RWPE1 (cell line): ENCODE data around the gene FBLN1.
"Not testable (repeated sequence)": the region's sequence is repeated elsewhere in the genome, so short reads cannot be mapped to it uniquely, and the experiment has no call there.

Experiments used
- CTCF ChIA-PET: fragments of 350-600 bp; sonication (Branson Sonifier 250); formaldehyde crosslinking; extraction: SDS; loops from one replicate; lab custom pipeline; 2021; lab: Yijun Ruan, JAX
- POLR2A ChIA-PET: fragments of 400-600 bp; formaldehyde crosslinking; extraction: SDS; loops from one replicate; lab custom pipeline; 2020; ENCODE audit warnings: antibody characterized with exemption; ENCODE audit not compliant: low non-redundant PET; lab: Yijun Ruan, JAX
- DNase-seq: peaks from one replicate; pipeline ENCODE4 v3.0.0; 2012; ENCODE audit warnings: low spot score
- H3K27ac ChIP-seq: fragments of 450-650 bp; 2 replicates; pipeline ENCODE4 v1.5.1; 2017
- TF ChIP-seq, protein P1 (sequence below): fragments of 450-650 bp; conservative IDR thresholded peaks from 2 replicates; pipeline ENCODE4 v1.5.1; 2017; ENCODE audit warnings: low read depth, mild to moderate bottlenecking

FBLN1 gene

DNA sequence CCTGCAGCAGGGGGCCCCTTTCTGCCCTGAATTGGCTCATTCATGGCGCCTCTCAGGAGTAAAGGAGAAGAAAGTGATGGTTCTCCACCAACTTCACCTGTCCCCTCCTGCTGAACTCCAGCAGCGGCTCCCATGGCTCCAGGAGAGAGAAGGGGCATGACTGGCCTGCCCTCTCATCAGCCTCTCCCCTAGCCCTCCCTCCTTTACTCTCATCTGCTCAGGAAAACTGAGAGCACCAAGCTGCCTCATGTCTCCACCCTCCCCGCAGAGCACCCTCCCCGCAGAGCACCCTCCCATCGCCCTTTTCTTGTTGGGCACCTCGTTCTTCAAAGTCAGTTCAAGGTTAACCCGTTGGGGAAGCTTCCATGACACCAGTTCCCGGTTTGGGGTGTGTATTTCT lies 86.9 kb downstream of the FBLN1 start:
- no peak for DNase-seq
- TF ChIP-seq, protein P1, sequence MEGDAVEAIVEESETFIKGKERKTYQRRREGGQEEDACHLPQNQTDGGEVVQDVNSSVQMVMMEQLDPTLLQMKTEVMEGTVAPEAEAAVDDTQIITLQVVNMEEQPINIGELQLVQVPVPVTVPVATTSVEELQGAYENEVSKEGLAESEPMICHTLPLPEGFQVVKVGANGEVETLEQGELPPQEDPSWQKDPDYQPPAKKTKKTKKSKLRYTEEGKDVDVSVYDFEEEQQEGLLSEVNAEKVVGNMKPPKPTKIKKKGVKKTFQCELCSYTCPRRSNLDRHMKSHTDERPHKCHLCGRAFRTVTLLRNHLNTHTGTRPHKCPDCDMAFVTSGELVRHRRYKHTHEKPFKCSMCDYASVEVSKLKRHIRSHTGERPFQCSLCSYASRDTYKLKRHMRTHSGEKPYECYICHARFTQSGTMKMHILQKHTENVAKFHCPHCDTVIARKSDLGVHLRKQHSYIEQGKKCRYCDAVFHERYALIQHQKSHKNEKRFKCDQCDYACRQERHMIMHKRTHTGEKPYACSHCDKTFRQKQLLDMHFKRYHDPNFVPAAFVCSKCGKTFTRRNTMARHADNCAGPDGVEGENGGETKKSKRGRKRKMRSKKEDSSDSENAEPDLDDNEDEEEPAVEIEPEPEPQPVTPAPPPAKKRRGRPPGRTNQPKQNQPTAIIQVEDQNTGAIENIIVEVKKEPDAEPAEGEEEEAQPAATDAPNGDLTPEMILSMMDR = no peak
- H3K27ac ChIP-seq = no peak overlapping the region
- ChIA-PET POLR2A (no interaction called here), CTCF (no interaction called here)

DNA sequence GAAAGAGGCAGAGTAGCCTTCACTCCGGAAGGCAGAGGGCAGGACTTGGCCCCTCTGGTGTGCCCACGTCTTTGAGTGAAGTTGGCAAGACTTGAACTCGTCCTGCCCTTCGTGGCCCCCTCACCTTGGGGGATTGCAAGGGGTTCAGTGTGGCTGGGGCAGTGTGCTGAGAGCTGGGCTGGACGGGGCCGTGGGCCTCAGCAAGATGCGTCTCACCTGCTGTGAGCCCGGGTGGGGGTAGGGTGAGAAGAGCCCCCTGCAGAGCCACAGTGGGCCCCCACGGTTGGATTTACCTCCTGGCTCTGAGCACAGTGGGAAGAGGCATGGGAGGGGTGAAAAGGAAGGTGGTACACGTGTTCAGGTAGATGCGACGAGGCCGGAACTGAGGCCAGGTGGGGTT lies 87.6 kb downstream of the FBLN1 start:
- DNase-seq = no peak
- ChIA-PET CTCF (no interaction called here), POLR2A (no interaction called here)
- TF ChIP-seq, protein P1 = no peak
- no peak overlapping the region for H3K27ac ChIP-seq

DNA sequence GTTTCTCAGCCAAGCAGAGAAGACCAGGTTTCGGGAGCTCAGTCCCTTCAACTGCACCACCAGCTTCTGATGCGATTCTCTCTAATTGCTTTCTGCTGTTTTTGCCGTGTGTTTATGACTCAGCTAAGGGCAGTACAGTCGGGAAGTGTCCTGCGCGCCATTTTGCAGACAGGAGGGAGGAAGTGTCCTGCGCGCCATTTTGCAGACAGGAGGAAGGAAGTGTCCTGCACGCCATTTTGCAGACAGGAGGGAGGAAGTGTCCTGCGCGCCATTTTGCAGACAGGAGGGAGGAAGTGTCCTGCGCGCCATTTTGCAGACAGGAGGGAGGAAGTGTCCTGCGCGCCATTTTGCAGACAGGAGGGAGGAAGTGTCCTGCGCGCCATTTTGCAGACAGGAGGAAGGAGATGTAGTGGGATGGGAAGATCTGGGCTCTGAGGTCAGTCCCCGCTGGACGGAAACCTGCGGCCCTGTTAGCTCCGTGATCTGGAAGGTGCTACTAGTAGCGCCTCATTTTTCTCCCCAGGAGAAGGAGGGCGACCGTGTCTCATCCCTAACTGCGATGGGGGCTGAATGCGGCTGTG lies 89.0 kb downstream of the FBLN1 start:
- POLR2A ChIA-PET = interaction anchor here (0.6 kb wide), 1 partner anchor 444 kb away, joined by 3 read pairs; no protein-coding TSS in a partner anchor

DNA sequence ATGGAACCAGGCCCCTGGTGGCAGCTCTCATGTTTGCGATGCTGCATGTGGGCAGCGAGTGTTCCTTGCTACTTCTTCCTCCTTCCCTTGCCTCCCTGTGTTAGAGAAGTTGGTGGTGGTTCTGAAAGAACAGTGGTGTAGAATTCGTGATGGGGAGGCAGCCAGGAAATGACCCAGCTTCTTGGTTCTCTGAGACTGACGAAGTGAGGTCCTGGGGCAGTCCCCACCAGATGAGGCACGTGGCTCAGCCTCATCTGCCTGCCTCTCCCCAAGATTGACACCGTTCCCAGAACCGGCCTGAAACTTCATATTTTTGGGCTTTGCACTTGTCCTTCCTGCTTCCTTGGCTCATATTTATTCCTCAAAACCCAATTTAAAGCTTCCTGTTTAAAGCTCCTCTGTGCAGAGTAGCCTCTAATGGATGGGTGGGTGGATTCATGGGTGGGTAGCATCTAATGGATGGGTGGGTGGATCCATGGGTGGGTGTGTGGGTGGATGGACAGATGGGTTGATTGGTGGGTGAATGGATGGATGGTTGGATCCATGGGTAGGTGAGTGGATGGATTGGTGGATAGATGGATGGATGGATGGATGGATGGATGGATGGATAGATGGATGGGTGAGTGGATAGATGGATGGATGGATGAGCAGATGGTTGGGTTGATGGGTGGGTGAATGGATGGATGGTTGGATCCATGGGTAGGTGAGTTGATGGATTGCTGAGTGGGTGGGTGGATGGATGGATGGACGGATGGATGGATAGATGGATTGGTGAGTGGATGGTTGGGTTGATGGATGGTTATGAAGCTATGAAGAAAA lies 91.6 kb downstream of the FBLN1 start:
- POLR2A ChIA-PET = no interaction called here
- CTCF ChIA-PET = interaction anchor here (0.6 kb wide), 1 partner anchor 171 kb away, joined by 3 read pairs; no protein-coding TSS in a partner anchor
- no peak overlapping the region for H3K27ac ChIP-seq
- TF ChIP-seq, protein P1 = no peak
- no peak for DNase-seq

More for the DNA sequence above, 89.0 kb downstream of the FBLN1 start:
- CTCF ChIA-PET, H3K27ac ChIP-seq, DNase-seq: not testable (repeated sequence)

DNA sequence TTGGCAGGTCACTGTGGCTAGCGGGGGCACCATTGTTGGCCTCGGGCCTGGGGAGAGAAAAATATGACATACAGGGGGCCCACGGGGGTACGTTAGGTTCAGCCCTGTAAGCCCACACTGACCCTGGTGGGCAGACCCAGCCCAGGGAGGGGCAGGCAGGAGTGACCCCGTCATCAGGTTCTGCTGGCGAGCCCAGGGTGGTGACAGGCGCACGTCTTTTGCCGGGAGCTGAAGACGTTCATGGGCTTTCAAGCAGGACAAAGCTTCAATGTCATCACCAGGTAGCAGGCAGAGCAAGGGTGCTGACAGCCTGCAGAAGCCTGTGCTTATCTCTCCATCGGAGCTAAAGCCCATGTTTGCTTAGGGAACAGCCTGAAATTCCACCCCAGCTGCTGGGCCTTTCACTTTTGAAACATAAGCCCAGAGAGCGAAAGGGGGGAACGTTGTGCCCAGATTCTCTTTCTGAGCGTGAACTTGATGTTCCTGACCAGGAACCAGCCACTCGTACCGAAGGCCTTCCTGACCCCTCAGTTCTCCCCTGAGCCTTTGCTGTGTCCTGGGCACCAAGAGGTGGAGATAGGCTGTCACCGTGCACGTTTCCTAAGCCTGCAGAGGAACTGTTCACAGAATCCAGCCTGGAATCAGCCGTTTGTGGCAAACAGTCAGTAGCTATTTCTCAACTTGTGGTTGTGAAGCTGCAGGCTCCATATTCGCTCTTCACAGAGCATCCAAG lies 94.9 kb downstream of the FBLN1 start:
- no peak overlapping the region for H3K27ac ChIP-seq
- TF ChIP-seq, protein P1 = no peak
- no peak for DNase-seq
- CTCF ChIA-PET = no interaction called here
- POLR2A ChIA-PET = no interaction called here

DNA sequence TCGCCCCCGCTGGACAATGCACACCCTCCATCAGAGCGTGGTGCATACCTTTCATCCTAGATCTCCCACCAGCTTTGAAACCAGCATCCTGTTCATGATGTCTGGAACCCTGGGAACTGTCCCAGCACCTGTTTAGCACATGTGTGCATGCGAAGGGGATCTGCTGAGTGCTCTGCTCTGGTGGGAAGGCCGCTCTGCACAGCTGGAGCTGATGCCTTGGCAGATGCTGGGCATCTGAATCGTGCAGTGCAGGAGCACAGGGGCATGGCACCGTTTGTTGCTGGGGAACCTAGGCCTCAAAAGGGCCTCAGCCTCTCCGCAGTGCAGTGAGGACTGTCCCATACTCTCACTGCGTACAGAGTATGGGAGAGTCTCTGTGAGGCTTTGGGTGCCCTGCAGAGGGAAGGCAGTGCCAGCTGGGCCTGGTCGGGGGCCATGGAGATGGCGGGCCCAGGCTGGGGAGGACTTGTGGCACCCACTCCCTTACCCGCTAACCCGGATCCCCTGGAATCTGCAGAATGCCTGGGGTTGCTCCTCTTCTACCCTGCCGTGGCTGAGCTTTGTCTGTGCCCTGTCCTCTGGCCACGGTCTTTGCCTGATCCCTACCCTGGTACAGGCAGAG lies 96.0 kb downstream of the FBLN1 start:
- no peak overlapping the region for H3K27ac ChIP-seq
- no peak for DNase-seq
- ChIA-PET CTCF (no interaction called here), POLR2A (no interaction called here)
- TF ChIP-seq, protein P1 = no peak
